ENCODE measurements around the gene PPP1R3A.

DNA sequence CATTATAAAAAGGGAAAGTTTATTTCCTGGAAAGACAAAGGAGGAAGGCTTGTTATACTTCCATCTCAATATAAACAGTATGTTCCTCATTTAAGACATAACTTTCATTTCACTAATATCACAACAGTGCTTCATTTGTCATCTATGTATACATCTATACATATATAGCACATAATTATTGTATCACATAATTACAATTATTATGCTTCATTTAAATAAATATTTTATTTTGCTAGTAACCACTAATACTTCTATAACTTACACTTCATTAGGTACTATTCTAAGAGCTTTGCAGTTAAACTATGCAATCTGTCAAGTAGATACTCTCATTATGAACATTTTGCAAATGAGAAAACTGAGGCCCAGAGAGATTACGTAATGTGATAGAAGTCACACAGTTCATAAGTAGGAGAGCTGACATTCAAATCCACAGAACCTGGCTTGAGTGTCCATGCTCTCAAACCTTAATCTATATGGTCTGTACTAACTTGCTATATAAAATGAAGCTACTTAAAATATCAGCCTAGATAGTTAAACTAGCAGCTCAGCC is 86.5 kb downstream of the PPP1R3A start:
- TF ChIP-seq, protein P1, sequence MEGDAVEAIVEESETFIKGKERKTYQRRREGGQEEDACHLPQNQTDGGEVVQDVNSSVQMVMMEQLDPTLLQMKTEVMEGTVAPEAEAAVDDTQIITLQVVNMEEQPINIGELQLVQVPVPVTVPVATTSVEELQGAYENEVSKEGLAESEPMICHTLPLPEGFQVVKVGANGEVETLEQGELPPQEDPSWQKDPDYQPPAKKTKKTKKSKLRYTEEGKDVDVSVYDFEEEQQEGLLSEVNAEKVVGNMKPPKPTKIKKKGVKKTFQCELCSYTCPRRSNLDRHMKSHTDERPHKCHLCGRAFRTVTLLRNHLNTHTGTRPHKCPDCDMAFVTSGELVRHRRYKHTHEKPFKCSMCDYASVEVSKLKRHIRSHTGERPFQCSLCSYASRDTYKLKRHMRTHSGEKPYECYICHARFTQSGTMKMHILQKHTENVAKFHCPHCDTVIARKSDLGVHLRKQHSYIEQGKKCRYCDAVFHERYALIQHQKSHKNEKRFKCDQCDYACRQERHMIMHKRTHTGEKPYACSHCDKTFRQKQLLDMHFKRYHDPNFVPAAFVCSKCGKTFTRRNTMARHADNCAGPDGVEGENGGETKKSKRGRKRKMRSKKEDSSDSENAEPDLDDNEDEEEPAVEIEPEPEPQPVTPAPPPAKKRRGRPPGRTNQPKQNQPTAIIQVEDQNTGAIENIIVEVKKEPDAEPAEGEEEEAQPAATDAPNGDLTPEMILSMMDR (IDR thresholded peaks at IDR 0.05): no peak
- no peak for TF ChIP-seq POLR2A (IDR thresholded peaks at IDR 0.05)

Data from adrenal gland (tissue), 5 donors.